Erythroblast (primary cell): ENCODE measurements around the gene MROH2A.

Experiments used
- GATA1 ChIP-seq: IDR thresholded peaks from 2 replicates; pipeline ENCODE4 v1.6.1; 2011; ENCODE audit warnings: low read depth, mild to moderate bottlenecking, control low read depth, low read length, moderate library complexity
- POLR2A ChIP-seq: IDR thresholded peaks from 2 replicates; pipeline ENCODE4 v1.6.1; 2011; ENCODE audit warnings: mild to moderate bottlenecking, low read length

DNA sequence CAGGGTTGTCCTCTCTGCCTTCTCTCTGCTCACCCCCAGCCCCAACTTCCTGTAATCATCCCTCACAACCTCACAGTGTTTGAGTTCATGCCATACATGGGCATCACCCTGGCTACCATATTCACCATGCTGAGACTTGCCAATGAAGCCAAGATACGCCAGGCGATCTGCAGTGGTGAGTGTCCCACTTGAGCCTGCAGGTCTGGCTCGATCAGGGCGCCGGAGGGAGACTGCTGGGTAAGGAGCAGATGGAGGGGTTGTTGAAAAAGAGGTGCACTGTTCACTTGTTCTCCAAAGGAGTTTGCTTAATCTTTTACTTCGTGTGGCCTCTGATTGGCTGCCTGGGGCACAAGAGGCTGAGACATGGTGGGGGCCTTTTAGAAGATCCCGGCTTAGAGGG is 14.6 kb downstream of the MROH2A start:
- no peak for TF ChIP-seq POLR2A
- TF ChIP-seq GATA1: no peak
